Retinal pigment epithelial cell (primary cell): ENCODE measurements around the gene RBM12.

ENCODE experiments used
- DNase-seq: peaks from one replicate; pipeline ENCODE4 v3.0.0-alpha.2; 2010; ENCODE audit warnings: low read depth
- H3K4me3 ChIP-seq: 2 replicates; pipeline ENCODE4 v1.5.1; 2011; ENCODE audit warnings: mild to moderate bottlenecking, low read length, control low read depth, moderate library complexity
- TF ChIP-seq, protein P1 (sequence below): conservative IDR thresholded peaks from 2 replicates; pipeline ENCODE4 v1.5.1; 2011; ENCODE audit warnings: low read depth, low read length, control low read depth, inconsistent platforms

The RBM12 gene

DNA sequence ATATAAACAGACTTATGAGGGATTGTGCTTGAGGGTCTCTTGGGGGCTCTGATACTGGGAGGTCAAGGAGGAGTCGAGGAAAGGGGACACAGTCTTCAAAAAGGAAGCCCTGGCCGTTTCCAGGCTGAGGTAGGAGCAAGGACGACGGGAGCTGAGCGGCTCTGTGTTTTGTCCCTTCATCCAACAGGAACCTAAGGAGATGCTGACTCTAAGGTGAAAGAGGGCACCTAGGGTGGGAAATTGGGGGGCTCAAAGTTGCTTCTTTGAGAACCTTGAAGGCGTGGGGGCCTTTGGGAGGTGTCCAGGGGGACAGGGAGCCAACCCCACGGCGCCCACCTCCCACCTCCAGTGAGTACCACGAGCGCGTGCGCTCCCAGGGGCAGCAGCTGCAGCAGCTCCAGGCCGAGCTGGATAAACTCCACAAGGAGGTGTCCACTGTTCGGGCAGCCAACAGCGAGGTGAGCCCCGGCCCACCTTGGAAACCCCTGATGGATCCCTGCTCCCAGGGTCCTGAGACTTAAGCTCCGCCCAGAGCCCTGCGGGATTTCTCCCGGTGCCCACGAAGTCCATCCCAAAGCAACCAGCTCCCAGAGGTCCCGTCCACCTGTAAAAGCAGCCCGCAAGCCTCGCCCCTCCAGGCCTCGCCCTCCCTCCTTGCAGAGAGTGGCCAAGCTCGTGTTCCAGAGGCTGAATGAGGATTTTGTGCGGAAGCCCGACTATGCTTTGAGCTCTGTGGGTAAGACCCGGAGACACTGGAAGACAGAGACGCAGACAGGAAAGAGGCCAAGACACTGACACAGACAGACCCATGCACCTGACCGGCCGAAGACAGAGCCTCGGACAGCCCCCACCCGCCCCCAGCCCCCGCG, 46.2 kb downstream of the RBM12 start:
- DNase-seq, result peak; percentile 10
- TF ChIP-seq, protein P1, sequence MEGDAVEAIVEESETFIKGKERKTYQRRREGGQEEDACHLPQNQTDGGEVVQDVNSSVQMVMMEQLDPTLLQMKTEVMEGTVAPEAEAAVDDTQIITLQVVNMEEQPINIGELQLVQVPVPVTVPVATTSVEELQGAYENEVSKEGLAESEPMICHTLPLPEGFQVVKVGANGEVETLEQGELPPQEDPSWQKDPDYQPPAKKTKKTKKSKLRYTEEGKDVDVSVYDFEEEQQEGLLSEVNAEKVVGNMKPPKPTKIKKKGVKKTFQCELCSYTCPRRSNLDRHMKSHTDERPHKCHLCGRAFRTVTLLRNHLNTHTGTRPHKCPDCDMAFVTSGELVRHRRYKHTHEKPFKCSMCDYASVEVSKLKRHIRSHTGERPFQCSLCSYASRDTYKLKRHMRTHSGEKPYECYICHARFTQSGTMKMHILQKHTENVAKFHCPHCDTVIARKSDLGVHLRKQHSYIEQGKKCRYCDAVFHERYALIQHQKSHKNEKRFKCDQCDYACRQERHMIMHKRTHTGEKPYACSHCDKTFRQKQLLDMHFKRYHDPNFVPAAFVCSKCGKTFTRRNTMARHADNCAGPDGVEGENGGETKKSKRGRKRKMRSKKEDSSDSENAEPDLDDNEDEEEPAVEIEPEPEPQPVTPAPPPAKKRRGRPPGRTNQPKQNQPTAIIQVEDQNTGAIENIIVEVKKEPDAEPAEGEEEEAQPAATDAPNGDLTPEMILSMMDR, result no peak
- H3K4me3 ChIP-seq, result peak overlapping the region; percentile 71

DNA sequence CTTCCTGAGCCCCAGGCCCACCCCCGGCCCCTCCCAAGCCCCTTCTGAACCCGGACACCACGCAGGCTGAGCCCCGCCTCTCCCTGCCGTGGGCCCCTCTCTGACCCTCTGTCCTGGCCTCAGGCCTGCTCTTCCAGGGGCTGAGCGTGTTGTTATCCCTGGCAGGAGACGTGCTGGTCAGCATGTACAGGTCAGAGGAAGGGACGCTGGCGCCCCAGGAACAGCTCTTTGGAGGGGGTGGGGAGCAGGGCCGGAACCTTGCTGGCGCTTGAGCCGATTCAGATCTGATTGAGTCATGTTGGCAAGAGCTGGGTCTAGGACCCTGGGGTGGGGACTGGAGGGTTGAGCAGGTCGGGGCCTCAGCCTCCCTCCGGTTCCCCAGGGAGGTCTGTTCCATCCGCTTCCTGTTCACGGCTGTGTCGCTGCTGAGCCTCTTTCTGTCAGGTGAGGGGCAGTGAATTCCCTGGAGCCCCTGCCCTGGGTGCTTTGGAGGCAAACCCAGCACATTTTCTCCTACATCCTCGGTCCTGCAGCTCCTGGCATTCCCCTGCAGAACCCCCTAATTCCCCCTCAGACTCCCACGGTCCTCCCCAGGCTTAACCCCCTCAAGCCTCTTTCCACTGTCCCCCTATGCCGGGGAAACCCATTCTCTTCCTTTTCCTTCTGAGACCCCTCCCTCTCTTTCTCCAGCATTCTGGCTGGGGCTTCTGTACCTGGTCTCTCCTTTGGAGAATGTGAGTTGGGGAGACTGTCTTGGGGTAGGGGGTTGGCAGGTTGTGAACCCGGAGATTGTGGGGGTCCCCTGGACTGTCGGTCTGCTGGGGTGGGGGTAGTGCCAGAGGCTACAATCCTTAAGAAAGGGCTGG, 47.1 kb downstream of the RBM12 start:
- TF ChIP-seq, protein P1, result peak; percentile 51
- peak overlapping the region; percentile 71 for H3K4me3 ChIP-seq
- DNase-seq, result peak; percentile 33

DNA sequence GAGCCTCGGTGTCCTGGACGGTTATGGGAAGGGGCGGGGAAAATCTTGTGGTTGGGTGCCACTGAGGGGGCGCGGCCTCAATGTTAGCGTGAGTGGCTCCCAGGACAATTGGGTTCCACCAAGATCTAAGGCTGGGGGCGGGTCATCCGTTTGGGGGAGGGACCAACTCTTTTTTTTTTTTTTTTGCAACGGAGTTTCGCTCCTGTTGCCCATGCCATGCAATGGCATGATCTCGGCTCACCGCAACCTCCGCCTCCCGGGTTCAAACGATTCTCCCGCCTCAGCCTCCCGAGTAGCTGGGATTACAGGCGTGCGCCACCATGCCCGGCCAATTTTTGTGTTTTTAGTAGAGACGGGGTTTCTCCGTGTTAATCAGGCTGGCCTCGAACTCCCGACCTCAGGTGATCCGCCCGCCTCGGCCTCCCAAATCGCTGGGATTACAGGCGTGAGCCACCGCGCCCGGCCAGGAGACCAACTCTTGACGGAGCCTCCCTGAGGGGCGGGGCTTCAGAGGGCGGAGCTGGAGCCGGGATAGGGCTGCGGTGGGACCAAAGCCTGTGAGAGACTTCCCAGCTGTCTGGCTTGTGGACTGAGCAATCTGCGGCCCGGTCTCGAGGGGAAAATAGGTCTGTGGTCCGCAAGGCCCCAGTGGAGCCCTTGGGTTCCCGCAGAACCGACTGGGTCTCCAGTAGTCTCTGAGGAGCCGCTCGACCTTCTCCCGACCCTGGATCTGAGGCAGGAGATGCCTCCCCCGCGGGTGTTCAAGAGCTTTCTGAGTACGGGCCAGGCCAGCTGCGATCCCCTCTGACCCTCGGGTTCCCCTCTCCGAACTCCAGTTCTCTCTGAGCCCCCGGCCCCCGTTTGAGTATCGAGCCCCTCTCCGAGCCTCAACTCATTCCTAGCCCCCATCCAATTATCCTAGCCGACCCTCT, 48.0 kb downstream of the RBM12 start:
- peak overlapping the region; percentile 71 for H3K4me3 ChIP-seq
- peak; percentile 97 for DNase-seq

DNA sequence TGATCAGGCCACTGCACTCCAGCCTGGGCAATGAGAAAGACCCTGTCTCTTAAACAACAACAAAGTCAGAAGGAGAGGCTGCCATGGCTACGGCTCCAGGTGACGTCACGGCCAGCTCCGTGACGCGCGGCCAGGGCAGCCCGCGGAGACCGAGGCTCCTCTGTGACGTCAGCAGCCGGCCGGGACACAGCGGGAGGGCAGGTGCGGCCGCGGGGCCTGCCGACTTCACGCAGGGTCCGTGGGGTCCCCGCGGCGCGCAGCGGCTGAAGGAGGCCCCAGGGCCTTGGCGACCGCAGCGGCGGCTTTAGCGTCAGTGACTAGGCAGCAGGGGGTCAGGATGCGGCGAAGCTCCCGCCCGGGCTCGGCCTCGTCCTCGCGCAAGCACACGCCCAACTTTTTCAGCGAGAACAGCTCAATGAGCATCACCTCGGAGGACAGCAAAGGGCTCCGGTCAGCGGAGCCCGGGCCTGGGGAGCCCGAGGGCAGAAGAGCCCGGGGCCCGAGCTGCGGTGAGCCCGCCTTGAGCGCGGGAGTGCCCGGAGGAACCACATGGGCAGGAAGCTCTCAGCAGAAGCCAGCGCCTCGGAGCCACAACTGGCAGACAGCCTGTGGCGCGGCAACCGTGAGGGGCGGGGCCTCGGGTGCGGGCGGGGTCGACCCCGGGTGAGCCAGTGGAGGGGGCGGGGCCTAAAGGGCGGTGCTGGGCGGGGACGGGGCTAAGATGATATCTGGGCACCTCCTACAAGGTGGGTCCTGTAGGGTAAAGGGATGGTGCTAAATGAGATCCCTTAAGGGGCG, 48.8 kb downstream of the RBM12 start, which contains the start of gene SPAG4:
Gene SPAG4, plus strand, starts transcription at position 163 of the 798 bp plus-strand sequence. Its CDS starts 175 bp downstream, at position 338.
- TF ChIP-seq, protein P1, result no peak
- H3K4me3 ChIP-seq, result peak within 1 kb of the TSS; percentile 71
- no peak for DNase-seq

More for the DNA sequence above, 48.0 kb downstream of the RBM12 start:
- TF ChIP-seq, protein P1, result no peak

DNA sequence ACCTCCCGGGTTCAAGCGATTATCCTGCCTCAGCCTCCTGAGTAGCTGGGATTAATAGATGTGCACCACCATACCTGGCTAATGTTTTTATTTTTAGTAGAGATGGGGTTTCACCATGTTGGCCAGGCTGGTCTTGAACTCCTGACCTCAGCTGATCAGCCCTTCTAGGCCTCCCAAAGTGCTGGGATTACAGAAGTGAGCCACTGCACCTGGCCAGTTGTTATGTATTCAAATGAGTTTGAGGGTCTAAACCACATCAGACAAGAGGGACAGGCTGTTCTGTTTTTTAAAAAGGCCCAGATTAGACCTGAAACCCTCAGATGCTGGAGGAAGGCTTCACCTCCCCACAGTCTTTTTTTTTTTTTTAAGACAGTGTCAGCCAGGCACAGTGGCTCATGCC, 53.2 kb downstream of the RBM12 start:
- DNase-seq, result no peak
- TF ChIP-seq, protein P1, result no peak
- no peak overlapping the region for H3K4me3 ChIP-seq

DNA sequence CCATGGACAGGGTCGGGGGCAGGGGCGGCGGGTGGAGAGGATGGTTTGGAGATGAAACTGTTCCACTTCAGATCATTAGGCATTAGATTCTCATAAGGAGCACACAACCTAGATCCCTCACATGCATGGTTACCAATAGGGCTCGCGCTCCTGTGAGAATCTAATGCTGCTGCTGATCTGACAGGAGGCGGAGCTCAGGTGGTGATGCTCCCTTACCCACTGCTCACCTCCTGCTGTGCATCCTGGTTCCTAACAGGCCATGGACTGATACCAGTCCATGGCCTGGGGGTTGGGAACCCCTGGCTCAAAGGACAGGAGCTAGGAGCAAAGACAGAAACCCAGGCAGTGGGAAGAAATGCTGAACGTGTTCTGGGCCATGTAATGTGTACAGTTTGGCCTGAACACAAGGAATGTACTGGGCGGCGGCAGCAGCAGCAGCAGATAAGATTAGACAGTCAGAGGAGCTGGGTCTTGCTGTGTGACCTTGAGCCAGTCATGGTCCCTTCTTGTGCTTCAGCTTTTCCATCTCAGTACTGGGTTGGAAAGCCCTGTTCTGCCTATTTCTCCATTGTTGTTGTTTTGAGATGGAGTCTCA, 53.8 kb downstream of the RBM12 start:
- H3K4me3 ChIP-seq, result no peak overlapping the region
- no peak for DNase-seq
- TF ChIP-seq, protein P1, result no peak
